Spleen (tissue), 7 donors: Measurements from ENCODE around the gene TCOF1.

Experiments
- POLR2AphosphoS5 ChIP-seq, 3 donors: sonication (generic); formaldehyde crosslinking; IDR thresholded peaks; one replicate each; pipeline ENCODE4 v1.5.1; 2017; ENCODE audit warnings: antibody characterized with exemption in 3 of 3
- TF ChIP-seq, protein P1 (sequence below), 11 experiments: fragments of 200-600 bp in 7 of 11; fragments of 450-650 bp in 4 of 11; sonication (generic) in 4 of 11; IDR thresholded peaks in 8 of 11; conservative IDR thresholded peaks in 3 of 11; 1 replicate in 7 of 11; 2 replicates in 4 of 11; pipeline versions ENCODE4 v1.4.0 to v1.8.0; 2016 to 2021; ENCODE audit warnings: antibody characterized with exemption in 11 of 11, inconsistent platforms in 4 of 11, mild to moderate bottlenecking in 1 of 11
- donor health status: DM: no; HTN: no; CAD: no; lungs with moderate emphysema.
- donor health status: DM: no; HTN: no; CAD: no.
- donor health status: DM: no; HTN: no; CAD: no.

DNA sequence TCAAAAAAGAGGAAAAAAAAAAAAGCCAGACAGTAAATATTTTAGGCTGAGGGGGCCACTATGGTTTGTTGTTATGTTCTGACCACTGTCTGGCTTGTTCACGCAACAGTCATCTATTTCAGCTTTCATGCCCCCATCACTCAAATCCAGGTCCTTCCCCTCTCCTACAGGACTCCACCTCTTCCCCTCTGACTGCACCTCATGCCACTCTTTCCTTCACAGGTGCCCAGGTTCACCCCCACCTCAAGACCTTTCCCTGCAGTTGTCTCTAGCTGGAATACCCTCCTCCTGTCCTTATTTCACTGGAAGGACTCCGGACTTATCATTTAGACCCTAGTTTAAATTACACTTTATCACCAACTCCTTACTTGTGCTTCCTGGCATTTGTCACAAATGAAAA is 88.6 kb downstream of the TCOF1 start:
- TF ChIP-seq, protein P1, sequence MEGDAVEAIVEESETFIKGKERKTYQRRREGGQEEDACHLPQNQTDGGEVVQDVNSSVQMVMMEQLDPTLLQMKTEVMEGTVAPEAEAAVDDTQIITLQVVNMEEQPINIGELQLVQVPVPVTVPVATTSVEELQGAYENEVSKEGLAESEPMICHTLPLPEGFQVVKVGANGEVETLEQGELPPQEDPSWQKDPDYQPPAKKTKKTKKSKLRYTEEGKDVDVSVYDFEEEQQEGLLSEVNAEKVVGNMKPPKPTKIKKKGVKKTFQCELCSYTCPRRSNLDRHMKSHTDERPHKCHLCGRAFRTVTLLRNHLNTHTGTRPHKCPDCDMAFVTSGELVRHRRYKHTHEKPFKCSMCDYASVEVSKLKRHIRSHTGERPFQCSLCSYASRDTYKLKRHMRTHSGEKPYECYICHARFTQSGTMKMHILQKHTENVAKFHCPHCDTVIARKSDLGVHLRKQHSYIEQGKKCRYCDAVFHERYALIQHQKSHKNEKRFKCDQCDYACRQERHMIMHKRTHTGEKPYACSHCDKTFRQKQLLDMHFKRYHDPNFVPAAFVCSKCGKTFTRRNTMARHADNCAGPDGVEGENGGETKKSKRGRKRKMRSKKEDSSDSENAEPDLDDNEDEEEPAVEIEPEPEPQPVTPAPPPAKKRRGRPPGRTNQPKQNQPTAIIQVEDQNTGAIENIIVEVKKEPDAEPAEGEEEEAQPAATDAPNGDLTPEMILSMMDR (IDR thresholded peaks at IDR 0.05 in 8 of 11, conservative IDR thresholded peaks at IDR 0.05 in 3 of 11), result no peak
- TF ChIP-seq POLR2AphosphoS5 (IDR thresholded peaks at IDR 0.05), result no peak
